Neural cell (in vitro differentiated cells): Measurements from ENCODE around the gene RGS6. TPM values are rescaled to one million over a fixed set of nuclear protein-coding genes. Genes with fewer than 3 reads are reported as not detected.

ENCODE experiments used
- H2AFZ ChIP-seq: fragments of 200-600, 300-800 bp; sonication (generic), shearing (Covaris generic); 2 replicates; pipeline ENCODE4 v1.6.0; 2014; ENCODE audit warnings: low read depth, mild to moderate bottlenecking, antibody characterized with exemption, low read length, moderate library complexity
- H3F3A ChIP-seq: fragments of 200-600 bp; shearing (Covaris generic); 2 replicates; pipeline ENCODE4 v1.6.1; 2016; ENCODE audit warnings: mild to moderate bottlenecking, moderate library complexity, mixed read lengths, antibody characterized with exemption, low read length; ENCODE audit not compliant: insufficient read depth, poor library complexity, severe bottlenecking
- H3K27ac ChIP-seq: fragments of 200-600, 300-800 bp; sonication (generic), shearing (Covaris generic); 2 replicates; pipeline ENCODE4 v1.5.1; 2014; ENCODE audit warnings: mild to moderate bottlenecking, low read length, moderate library complexity
- H3K27me3 ChIP-seq: fragments of 300-800, 200-600 bp; sonication (generic), shearing (Covaris generic); 2 replicates; pipeline ENCODE4 v1.6.0; 2014; ENCODE audit warnings: mild to moderate bottlenecking, low read depth, low read length, moderate library complexity; ENCODE audit not compliant: insufficient read depth
- H3K36me3 ChIP-seq: fragments of 300-800, 200-600 bp; sonication (generic), shearing (Covaris generic); 2 replicates; pipeline ENCODE4 v1.5.1; 2014; ENCODE audit warnings: mild to moderate bottlenecking, antibody characterized with exemption, low read length, moderate library complexity; ENCODE audit not compliant: insufficient read depth
- H3K4me2 ChIP-seq: fragments of 300-800, 200-600 bp; sonication (generic), shearing (Covaris generic); 2 replicates; pipeline ENCODE4 v1.6.0; 2014; ENCODE audit warnings: mild to moderate bottlenecking, low read length
- H3K4me3 ChIP-seq: fragments of 300-800, 200-600 bp; sonication (generic), shearing (Covaris generic); 2 replicates; pipeline ENCODE4 v1.5.1; 2014; ENCODE audit warnings: mild to moderate bottlenecking, low read length, moderate library complexity
- H3K79me2 ChIP-seq: fragments of 200-600 bp; shearing (Covaris generic); replicated peaks from 2 replicates; pipeline ENCODE4 v1.6.0; 2014; ENCODE audit warnings: mild to moderate bottlenecking, low read length, moderate library complexity; ENCODE audit not compliant: insufficient read depth
- H3K9ac ChIP-seq: fragments of 300-800, 200-600 bp; sonication (generic), shearing (Covaris generic); 2 replicates; pipeline ENCODE4 v1.6.1; 2016; ENCODE audit warnings: mild to moderate bottlenecking, low read length, mixed read lengths
- H3K9me2 ChIP-seq: fragments of 200-600 bp; shearing (Covaris generic); 2 replicates; pipeline ENCODE4 v1.6.1; 2016; ENCODE audit warnings: mild to moderate bottlenecking, low read length, mixed read lengths; ENCODE audit not compliant: insufficient read depth
- H3K9me3 ChIP-seq: fragments of 200-600, 300-800 bp; sonication (generic), shearing (Covaris generic); 2 replicates; pipeline ENCODE4 v1.6.1; 2016; ENCODE audit warnings: mild to moderate bottlenecking, mixed run types, low read length, moderate library complexity, mixed read lengths
- H4K20me1 ChIP-seq: fragments of 200-600 bp; shearing (Covaris generic); 2 replicates; pipeline ENCODE4 v1.6.1; 2016; ENCODE audit warnings: mild to moderate bottlenecking, mixed run types; ENCODE audit not compliant: insufficient read depth
- EP300 ChIP-seq: fragments of 450-650 bp; conservative IDR thresholded peaks from 2 replicates; pipeline ENCODE4 v1.6.1; 2014; ENCODE audit warnings: antibody characterized with exemption, mild to moderate bottlenecking, moderate library complexity; ENCODE audit not compliant: poor library complexity, severe bottlenecking
- EZH2 ChIP-seq: fragments of 200-600, 300-800 bp; shearing (Covaris generic), sonication (generic); IDR thresholded peaks from 2 replicates; pipeline ENCODE4 v1.6.1; 2014; ENCODE audit warnings: antibody characterized with exemption, low read length, borderline replicate concordance, mild to moderate bottlenecking; ENCODE audit not compliant: insufficient read depth, poor library complexity, severe bottlenecking
- MXI1 ChIP-seq: fragments of 450-650 bp; conservative IDR thresholded peaks from 2 replicates; pipeline ENCODE4 v1.6.1; 2014; ENCODE audit warnings: antibody characterized with exemption, mild to moderate bottlenecking; ENCODE audit not compliant: poor library complexity, severe bottlenecking
- POLR2AphosphoS5 ChIP-seq: IDR thresholded peaks from 2 replicates; pipeline ENCODE4 v1.6.1; 2012
- RAD21 ChIP-seq: fragments of 450-650 bp; conservative IDR thresholded peaks from 2 replicates; pipeline ENCODE4 v1.6.1; 2014; ENCODE audit warnings: antibody characterized with exemption, mild to moderate bottlenecking, moderate library complexity
- REST ChIP-seq: IDR thresholded peaks from 2 replicates; pipeline ENCODE4 v1.6.1; 2012; ENCODE audit warnings: borderline replicate concordance
- SMC3 ChIP-seq: fragments of 450-650 bp; conservative IDR thresholded peaks from 2 replicates; pipeline ENCODE4 v1.6.1; 2014; ENCODE audit warnings: antibody characterized with exemption, mild to moderate bottlenecking, moderate library complexity; ENCODE audit not compliant: poor library complexity
- TAF1 ChIP-seq: IDR thresholded peaks from 2 replicates; pipeline ENCODE4 v1.6.1; 2012; ENCODE audit warnings: low read depth
- polyA plus RNA-seq: library from polyadenylated mRNA; depleted of rRNA; stranded (reverse); fragments of >200 nt; gene quantifications from 2 replicates; pipeline ENCODE4 v1.2.3, GENCODE V29; 2014
- TF ChIP-seq, protein P1 (sequence below): fragments of 450-650 bp; IDR thresholded peaks from 2 replicates; pipeline ENCODE4 v1.5.1; 2014; ENCODE audit warnings: antibody characterized with exemption, mild to moderate bottlenecking, moderate library complexity; ENCODE audit not compliant: poor library complexity, severe bottlenecking

Gene RGS6
- polyA plus RNA-seq, 1 donor from 2014 or later: 7.3 TPM

- Histone ChIP-seq H2AFZ (no peak overlapping the region), H3K79me2 (no peaks in the 10 kb centered on the region), H3K4me3 (no peak overlapping the region), H3K9me2 (no peaks in the 10 kb centered on the region), H3K9ac (no peak overlapping the region), H3K27me3 (no peaks in the 10 kb centered on the region), H3F3A (no peaks in the 10 kb centered on the region), H3K36me3 (no peaks in the 10 kb centered on the region), H3K4me2 (no peak overlapping the region), H4K20me1 (no peaks in the 10 kb centered on the region), H3K9me3 (no peaks in the 10 kb centered on the region), H3K27ac (no peak overlapping the region)
- TF ChIP-seq EZH2 (no peak), RAD21 (no peak), TAF1 (no peak), REST (no peak), EP300 (no peak), POLR2AphosphoS5 (no peak), SMC3 (no peak), MXI1 (no peak)
- TF ChIP-seq, protein P1, sequence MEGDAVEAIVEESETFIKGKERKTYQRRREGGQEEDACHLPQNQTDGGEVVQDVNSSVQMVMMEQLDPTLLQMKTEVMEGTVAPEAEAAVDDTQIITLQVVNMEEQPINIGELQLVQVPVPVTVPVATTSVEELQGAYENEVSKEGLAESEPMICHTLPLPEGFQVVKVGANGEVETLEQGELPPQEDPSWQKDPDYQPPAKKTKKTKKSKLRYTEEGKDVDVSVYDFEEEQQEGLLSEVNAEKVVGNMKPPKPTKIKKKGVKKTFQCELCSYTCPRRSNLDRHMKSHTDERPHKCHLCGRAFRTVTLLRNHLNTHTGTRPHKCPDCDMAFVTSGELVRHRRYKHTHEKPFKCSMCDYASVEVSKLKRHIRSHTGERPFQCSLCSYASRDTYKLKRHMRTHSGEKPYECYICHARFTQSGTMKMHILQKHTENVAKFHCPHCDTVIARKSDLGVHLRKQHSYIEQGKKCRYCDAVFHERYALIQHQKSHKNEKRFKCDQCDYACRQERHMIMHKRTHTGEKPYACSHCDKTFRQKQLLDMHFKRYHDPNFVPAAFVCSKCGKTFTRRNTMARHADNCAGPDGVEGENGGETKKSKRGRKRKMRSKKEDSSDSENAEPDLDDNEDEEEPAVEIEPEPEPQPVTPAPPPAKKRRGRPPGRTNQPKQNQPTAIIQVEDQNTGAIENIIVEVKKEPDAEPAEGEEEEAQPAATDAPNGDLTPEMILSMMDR: no peak
These were observed 611.1 kb downstream of the RGS6 start for GRCh38 chr14:72543341-72543740.

GRCh38 chr14:72544615-72545387, 612.6 kb downstream of the RGS6 start:
- Histone ChIP-seq H2AFZ (no peak overlapping the region), H3K4me2 (no peak overlapping the region), H3K4me3 (no peak overlapping the region), H3K9me2 (no peaks in the 10 kb centered on the region), H3F3A (no peaks in the 10 kb centered on the region), H3K27me3 (no peaks in the 10 kb centered on the region), H3K9ac (no peak overlapping the region), H3K79me2 (no peaks in the 10 kb centered on the region), H3K36me3 (no peaks in the 10 kb centered on the region), H3K27ac (no peak overlapping the region), H3K9me3 (no peaks in the 10 kb centered on the region), H4K20me1 (no peaks in the 10 kb centered on the region)
- no peak for TF ChIP-seq POLR2AphosphoS5
- TF ChIP-seq REST: no peak
- TF ChIP-seq MXI1: no peak
- no peak for TF ChIP-seq EP300
- TF ChIP-seq EZH2: no peak
- TF ChIP-seq TAF1: no peak
- no peak for TF ChIP-seq SMC3
- TF ChIP-seq RAD21: no peak
- TF ChIP-seq, protein P1: no peak
